AG04450 (cell line): Measurements from ENCODE around the gene STAB1. TPM values are rescaled to one million over a fixed set of nuclear protein-coding genes. Genes with fewer than 3 reads are reported as not detected.

Experiments used
- CTCF ChIA-PET: fragments of 300-600, 350-600 bp; formaldehyde crosslinking; extraction: SDS; loops from one replicate; lab custom pipeline; 2022; ENCODE audit warnings: antibody characterized with exemption, inconsistent platforms; lab: Charles Lee
- POLR2A ChIA-PET: fragments of 350-600 bp; formaldehyde crosslinking; extraction: SDS; loops from one replicate; lab custom pipeline; 2021; ENCODE audit warnings: antibody characterized with exemption, inconsistent platforms; lab: Yijun Ruan, JAX
- DNase-seq: peaks from one replicate; pipeline ENCODE4 v3.0.0-alpha.2; 2011; ENCODE audit warnings: low read depth, low spot score
- H3K27ac ChIP-seq: one replicate; pipeline ENCODE4 v1.5.1; 2012; ENCODE audit warnings: low read depth, low read length, control low read depth
- H3K27me3 ChIP-seq: one replicate; pipeline ENCODE4 v1.6.0; 2012; ENCODE audit warnings: low read length; ENCODE audit not compliant: control insufficient read depth, insufficient read depth
- H3K4me3 ChIP-seq: 2 replicates; pipeline ENCODE4 v1.5.1; 2011; ENCODE audit warnings: mild to moderate bottlenecking, low read depth, low read length, control low read depth
- H3K9me3 ChIP-seq: 2 replicates; pipeline ENCODE4 v1.5.1; 2012; ENCODE audit warnings: low read length; ENCODE audit not compliant: control insufficient read depth, insufficient read depth
- polyA plus RNA-seq: library from polyadenylated mRNA; depleted of rRNA; stranded (reverse); fragments of >200 nt; gene quantifications from 2 replicates; pipeline ENCODE4 v1.2.3, GENCODE V29; 2011
- TF ChIP-seq, protein P1 (sequence below): IDR thresholded peaks from 2 replicates; pipeline ENCODE4 v1.5.1; 2011; ENCODE audit warnings: low read depth, low read length, control low read depth, inconsistent platforms

The STAB1 gene
- polyA plus RNA-seq, 1 experiment = 0.02 TPM

DNA sequence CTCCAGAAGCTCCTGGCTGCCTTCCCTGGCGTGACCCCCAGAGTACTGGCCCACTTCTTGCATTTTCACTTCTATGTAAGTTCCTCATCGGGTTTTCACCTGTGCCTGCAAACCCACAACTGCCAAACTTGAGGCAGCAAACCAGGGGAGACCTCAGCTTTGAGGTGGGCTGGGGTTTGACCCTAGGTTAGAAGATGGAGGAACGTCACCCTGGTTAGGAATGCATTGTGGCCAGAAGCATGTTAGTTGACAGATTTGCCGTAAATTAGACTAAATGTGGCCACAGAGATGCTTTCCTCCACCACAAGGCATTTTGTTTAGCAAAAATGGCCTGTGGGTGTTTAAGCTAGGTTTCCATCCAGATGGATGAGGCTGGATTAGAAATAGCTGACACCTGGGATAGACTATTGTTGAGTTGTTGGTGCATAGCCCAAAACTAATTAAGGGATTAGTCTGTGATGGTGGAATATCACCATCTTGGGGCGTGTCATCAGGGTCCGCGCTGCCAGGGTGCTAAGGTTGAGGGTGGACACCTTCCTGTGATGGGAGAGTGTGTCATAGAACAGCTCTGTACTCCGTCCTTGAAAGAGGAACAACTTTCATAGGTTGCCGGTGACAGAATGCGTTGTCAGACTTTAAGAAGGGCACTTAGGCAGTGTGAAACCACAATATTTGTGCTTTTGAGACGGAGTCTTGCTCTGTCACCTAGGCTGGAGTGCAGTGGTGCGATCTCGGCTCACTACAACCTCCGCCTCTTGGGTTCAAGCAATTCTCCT lies 36.2 kb upstream of the STAB1 start:
- Histone ChIP-seq H3K9me3 (no peaks in the 10 kb centered on the region), H3K4me3 (no peak overlapping the region), H3K27me3 (no peaks in the 10 kb centered on the region), H3K27ac (no peak overlapping the region)
- POLR2A ChIA-PET = no interaction called here
- TF ChIP-seq, protein P1, sequence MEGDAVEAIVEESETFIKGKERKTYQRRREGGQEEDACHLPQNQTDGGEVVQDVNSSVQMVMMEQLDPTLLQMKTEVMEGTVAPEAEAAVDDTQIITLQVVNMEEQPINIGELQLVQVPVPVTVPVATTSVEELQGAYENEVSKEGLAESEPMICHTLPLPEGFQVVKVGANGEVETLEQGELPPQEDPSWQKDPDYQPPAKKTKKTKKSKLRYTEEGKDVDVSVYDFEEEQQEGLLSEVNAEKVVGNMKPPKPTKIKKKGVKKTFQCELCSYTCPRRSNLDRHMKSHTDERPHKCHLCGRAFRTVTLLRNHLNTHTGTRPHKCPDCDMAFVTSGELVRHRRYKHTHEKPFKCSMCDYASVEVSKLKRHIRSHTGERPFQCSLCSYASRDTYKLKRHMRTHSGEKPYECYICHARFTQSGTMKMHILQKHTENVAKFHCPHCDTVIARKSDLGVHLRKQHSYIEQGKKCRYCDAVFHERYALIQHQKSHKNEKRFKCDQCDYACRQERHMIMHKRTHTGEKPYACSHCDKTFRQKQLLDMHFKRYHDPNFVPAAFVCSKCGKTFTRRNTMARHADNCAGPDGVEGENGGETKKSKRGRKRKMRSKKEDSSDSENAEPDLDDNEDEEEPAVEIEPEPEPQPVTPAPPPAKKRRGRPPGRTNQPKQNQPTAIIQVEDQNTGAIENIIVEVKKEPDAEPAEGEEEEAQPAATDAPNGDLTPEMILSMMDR = no peak
- CTCF ChIA-PET = interaction anchor here (1.1 to 1.9 kb wide), 3 partner anchors 13 to 47 kb away, joined by 3 to 9 read pairs (median 5); no protein-coding TSS in a partner anchor
- DNase-seq = no peak

DNA sequence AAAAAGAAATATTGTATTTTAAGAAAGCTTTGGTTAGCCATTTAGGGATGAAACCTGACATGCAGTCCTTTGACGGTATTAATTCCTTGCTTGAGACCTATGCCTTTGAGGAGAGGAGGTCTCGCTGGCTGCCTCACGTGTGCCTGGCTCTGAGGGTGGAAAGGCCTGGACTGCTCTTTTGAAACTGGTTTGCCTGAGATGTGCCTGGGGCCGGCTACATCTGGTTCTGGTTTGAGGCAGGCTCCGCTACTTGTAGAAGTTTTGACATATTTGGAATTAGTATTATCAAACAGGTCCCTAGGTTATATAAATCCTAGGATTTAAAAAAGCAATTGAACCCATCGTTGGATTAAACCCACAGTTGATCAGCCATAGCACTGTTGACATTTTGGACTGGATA lies 33.3 kb upstream of the STAB1 start:
- no peaks in the 10 kb centered on the region for H3K9me3 ChIP-seq
- CTCF ChIA-PET = interaction anchor here (1.7 to 2.6 kb wide), 2 partner anchors 10 to 14 kb away, joined by 9 read pairs; no protein-coding TSS in a partner anchor
- H3K27me3 ChIP-seq = no peaks in the 10 kb centered on the region
- POLR2A ChIA-PET = no interaction called here
- no peak overlapping the region for H3K4me3 ChIP-seq
- DNase-seq = no peak
- no peak overlapping the region for H3K27ac ChIP-seq
- TF ChIP-seq, protein P1 = no peak

- POLR2A ChIA-PET = no interaction called here
- TF ChIP-seq, protein P1 = no peak
- H3K4me3 ChIP-seq = no peak overlapping the region
- no peaks in the 10 kb centered on the region for H3K9me3 ChIP-seq
- no peak for DNase-seq
- H3K27me3 ChIP-seq = no peaks in the 10 kb centered on the region
- H3K27ac ChIP-seq = no peak overlapping the region
- CTCF ChIA-PET = interaction anchor here (1.7 kb wide), 1 partner anchor 9 kb away, joined by 9 read pairs; no protein-coding TSS in a partner anchor
These were observed 31.7 kb upstream of the STAB1 start for GRCh38 chr3:52463416-52463815.

DNA sequence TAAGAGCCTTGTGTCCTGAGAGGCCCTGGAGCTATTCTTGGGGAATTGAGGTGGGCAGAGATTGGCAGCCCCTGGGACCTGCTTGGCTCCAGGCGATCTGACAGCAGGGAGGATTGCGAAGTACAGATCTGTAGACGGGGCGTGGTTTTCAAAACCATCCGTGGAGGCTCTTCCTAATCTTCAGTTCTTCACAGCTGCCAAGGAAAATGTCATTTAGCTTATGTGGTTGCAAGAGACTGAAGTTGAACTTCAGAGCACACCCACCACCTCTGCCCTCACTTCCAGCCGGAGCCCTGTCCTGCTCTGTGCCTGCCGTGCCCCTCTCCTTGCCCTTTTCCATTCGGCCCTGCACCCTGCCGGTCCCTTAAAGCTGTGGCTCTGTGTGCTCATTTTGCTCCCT lies 26.8 kb upstream of the STAB1 start:
- DNase-seq = no peak
- Histone ChIP-seq H3K27ac (peak overlapping the region; percentile 11), H3K4me3 (no peak overlapping the region), H3K27me3 (no peaks in the 10 kb centered on the region), H3K9me3 (no peaks in the 10 kb centered on the region)
- TF ChIP-seq, protein P1 = no peak
- POLR2A ChIA-PET = interaction anchor here (1.6 kb wide), 1 partner anchor 68 kb away, joined by 3 read pairs; the partner anchor contains the start of gene UQCC5
- CTCF ChIA-PET = no interaction called here

GRCh38 chr3:52469001-52469400 lies 26.1 kb upstream of the STAB1 start:
- POLR2A ChIA-PET = interaction anchor here (1.6 kb wide), 1 partner anchor 67 kb away, joined by 3 read pairs; the partner anchor contains the start of gene UQCC5
- TF ChIP-seq, protein P1 = no peak
- no peaks in the 10 kb centered on the region for H3K27me3 ChIP-seq
- H3K4me3 ChIP-seq = no peak overlapping the region
- DNase-seq = no peak
- H3K27ac ChIP-seq = no peak overlapping the region
- H3K9me3 ChIP-seq = no peaks in the 10 kb centered on the region
- CTCF ChIA-PET = interaction anchor here (0.6 to 2.3 kb wide), 4 partner anchors 21 to 57 kb away, joined by 3 to 9 read pairs (median 5); no protein-coding TSS in a partner anchor
